Right atrium auricular region (tissue), 2 donors: ENCODE measurements around the gene GDI1. TPM values are rescaled to one million over a fixed set of nuclear protein-coding genes. Genes with fewer than 3 reads are reported as not detected.

Source experiments
- DNase-seq: peaks from one replicate; pipeline ENCODE4 v3.0.0-alpha.2; 2019; ENCODE audit warnings: low spot score
- H3K27ac ChIP-seq, 2 donors: fragments of 200-600 bp; sonication (generic); 1 replicate in 1 of 2; 2 replicates in 1 of 2; pipeline ENCODE4 v1.5.1; 2016 to 2019
- H3K27me3 ChIP-seq, 2 donors: fragments of 200-600 bp; sonication (generic); one replicate each; pipeline versions ENCODE4 v1.5.1 to v1.6.0; 2017 to 2019
- H3K36me3 ChIP-seq: fragments of 200-600 bp; sonication (generic); one replicate; pipeline ENCODE4 v1.5.1; 2016
- H3K4me1 ChIP-seq, 2 donors: fragments of 200-600 bp; sonication (generic); one replicate each; pipeline versions ENCODE4 v1.5.1 to v1.6.0; 2017 to 2019
- H3K4me3 ChIP-seq, 2 donors: fragments of 200-600 bp; sonication (generic); 1 replicate in 1 of 2; 2 replicates in 1 of 2; pipeline ENCODE4 v1.5.1; 2017 to 2019; ENCODE audit warnings: mild to moderate bottlenecking in 1 of 2, moderate library complexity in 1 of 2
- H3K9me3 ChIP-seq, 2 donors: fragments of 200-600 bp; sonication (generic); one replicate each; pipeline ENCODE4 v1.5.1; 2019
- total RNA-seq, 2 donors: library from RNA; depleted of rRNA; stranded (reverse); fragments of >200 nt; gene quantifications; one replicate each; pipeline ENCODE4 v1.1.0, GENCODE V29; 2016
- TF ChIP-seq, protein P1 (sequence below), 2 donors: fragments of 200-600 bp; sonication (generic); IDR thresholded peaks; one replicate each; pipeline ENCODE4 v1.5.1; 2019; ENCODE audit warnings: antibody characterized with exemption in 2 of 2

The GDI1 gene
- total RNA-seq, 2 donors from 2014 or later = 73.8 to 116 TPM

DNA sequence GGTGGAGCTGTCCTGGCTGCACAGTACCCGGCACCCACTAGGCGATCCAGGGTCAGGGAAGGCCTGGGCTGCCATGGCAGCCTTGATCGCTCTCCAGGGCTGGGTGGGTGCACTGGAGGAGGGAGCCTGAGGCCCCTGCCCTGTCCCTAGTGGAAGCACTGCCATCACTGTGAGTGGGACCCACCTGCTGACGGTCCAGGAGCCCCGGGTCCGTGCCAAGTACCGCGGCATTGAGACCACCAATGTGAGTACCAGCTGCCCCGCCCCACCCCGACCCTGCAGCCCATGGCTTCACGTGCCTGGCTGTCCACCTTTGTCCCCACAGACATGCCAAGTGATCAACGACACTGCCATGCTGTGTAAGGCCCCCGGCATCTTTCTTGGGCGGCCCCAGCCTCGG lies 30.0 kb downstream of the GDI1 start:
- H3K9me3 ChIP-seq = no peaks in the 10 kb centered on the region
- H3K4me3 ChIP-seq = no peak overlapping the region
- H3K27ac ChIP-seq = no peak overlapping the region
- TF ChIP-seq, protein P1, sequence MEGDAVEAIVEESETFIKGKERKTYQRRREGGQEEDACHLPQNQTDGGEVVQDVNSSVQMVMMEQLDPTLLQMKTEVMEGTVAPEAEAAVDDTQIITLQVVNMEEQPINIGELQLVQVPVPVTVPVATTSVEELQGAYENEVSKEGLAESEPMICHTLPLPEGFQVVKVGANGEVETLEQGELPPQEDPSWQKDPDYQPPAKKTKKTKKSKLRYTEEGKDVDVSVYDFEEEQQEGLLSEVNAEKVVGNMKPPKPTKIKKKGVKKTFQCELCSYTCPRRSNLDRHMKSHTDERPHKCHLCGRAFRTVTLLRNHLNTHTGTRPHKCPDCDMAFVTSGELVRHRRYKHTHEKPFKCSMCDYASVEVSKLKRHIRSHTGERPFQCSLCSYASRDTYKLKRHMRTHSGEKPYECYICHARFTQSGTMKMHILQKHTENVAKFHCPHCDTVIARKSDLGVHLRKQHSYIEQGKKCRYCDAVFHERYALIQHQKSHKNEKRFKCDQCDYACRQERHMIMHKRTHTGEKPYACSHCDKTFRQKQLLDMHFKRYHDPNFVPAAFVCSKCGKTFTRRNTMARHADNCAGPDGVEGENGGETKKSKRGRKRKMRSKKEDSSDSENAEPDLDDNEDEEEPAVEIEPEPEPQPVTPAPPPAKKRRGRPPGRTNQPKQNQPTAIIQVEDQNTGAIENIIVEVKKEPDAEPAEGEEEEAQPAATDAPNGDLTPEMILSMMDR (IDR thresholded peaks at IDR 0.05) = no peak
- peaks cover 19% of the 10 kb centered on the region for H3K36me3 ChIP-seq
- no peaks in the 10 kb centered on the region for H3K4me1 ChIP-seq
- H3K27me3 ChIP-seq = no peaks in the 10 kb centered on the region
- no peak for DNase-seq

DNA sequence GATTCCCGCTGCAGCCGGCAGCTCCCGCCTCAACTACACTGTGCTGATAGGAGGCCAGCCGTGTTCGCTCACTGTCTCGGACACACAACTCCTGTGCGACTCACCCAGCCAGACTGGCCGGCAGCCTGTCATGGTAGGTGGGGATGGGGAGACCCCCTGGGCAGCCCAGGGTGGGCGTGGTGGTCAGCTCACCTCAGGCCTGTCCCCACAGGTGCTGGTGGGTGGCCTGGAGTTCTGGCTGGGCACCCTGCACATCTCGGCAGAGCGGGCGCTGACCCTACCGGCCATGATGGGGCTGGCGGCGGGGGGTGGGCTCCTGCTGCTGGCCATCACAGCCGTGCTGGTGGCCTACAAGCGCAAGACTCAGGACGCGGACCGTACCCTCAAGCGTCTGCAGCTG lies 30.6 kb downstream of the GDI1 start:
- H3K4me1 ChIP-seq = no peaks in the 10 kb centered on the region
- H3K36me3 ChIP-seq = peaks cover 18% of the 10 kb centered on the region
- TF ChIP-seq, protein P1 (IDR thresholded peaks at IDR 0.05) = no peak
- no peak overlapping the region for H3K27ac ChIP-seq
- DNase-seq = no peak
- H3K4me3 ChIP-seq = no peak overlapping the region
- no peaks in the 10 kb centered on the region for H3K9me3 ChIP-seq
- no peaks in the 10 kb centered on the region for H3K27me3 ChIP-seq

DNA sequence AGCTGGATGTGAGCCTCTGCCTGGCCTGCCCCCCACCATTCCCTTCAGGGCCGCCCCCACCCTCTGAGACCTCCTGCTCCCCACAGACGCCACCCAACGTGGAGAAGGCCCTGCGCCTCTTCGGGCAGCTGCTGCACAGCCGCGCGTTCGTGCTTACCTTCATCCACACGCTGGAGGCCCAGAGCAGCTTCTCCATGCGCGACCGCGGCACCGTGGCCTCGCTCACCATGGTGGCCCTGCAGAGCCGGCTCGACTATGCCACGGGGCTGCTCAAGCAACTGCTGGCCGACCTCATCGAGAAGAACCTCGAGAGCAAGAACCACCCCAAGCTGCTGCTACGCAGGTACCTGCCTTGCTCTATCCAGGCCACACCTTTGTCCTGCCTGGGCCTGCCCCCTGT lies 31.3 kb downstream of the GDI1 start:
- Histone ChIP-seq H3K36me3 (peaks cover 18% of the 10 kb centered on the region), H3K9me3 (no peaks in the 10 kb centered on the region), H3K27me3 (no peaks in the 10 kb centered on the region), H3K4me3 (no peak overlapping the region), H3K27ac (no peak overlapping the region), H3K4me1 (no peaks in the 10 kb centered on the region)
- TF ChIP-seq, protein P1 (IDR thresholded peaks at IDR 0.05) = no peak
- DNase-seq = no peak

DNA sequence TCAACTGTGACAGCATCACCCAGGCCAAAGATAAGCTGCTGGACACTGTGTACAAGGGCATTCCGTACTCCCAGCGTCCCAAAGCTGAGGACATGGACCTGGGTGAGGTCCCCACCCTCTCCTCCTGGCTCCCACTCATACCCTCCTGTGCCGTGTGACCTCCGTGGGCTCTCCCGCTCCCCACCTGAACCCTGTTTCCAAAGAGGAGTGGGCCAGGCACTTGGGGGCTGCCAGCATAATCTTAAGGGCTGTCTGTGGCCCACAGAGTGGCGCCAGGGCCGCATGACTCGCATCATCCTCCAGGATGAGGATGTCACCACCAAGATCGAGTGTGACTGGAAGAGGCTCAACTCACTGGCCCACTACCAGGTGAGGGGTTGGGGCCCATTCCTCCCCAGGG lies 32.2 kb downstream of the GDI1 start:
- Histone ChIP-seq H3K27ac (no peak overlapping the region), H3K27me3 (no peaks in the 10 kb centered on the region), H3K4me3 (no peak overlapping the region), H3K4me1 (no peaks in the 10 kb centered on the region), H3K9me3 (no peaks in the 10 kb centered on the region), H3K36me3 (peaks cover 18% of the 10 kb centered on the region)
- DNase-seq = no peak
- TF ChIP-seq, protein P1 (IDR thresholded peaks at IDR 0.05) = no peak

- DNase-seq = no peak
- Histone ChIP-seq H3K36me3 (peaks cover 18% of the 10 kb centered on the region), H3K4me1 (no peaks in the 10 kb centered on the region), H3K27ac (no peak overlapping the region), H3K27me3 (no peaks in the 10 kb centered on the region), H3K9me3 (no peaks in the 10 kb centered on the region), H3K4me3 (no peak overlapping the region)
- TF ChIP-seq, protein P1 (IDR thresholded peaks at IDR 0.05) = no peak
These were observed 32.9 kb downstream of the GDI1 start for GRCh38 chrX:154469880-154470279.

- Histone ChIP-seq H3K9me3 (no peaks in the 10 kb centered on the region), H3K4me1 (no peaks in the 10 kb centered on the region), H3K27ac (no peak overlapping the region), H3K4me3 (no peak overlapping the region), H3K27me3 (no peaks in the 10 kb centered on the region), H3K36me3 (peaks cover 18% of the 10 kb centered on the region)
- DNase-seq = no peak
- TF ChIP-seq, protein P1 (IDR thresholded peaks at IDR 0.05) = no peak
These were observed 33.5 kb downstream of the GDI1 start for GRCh38 chrX:154470434-154470833.
